Fibroblast of lung (primary cell): ENCODE results near the gene AMMECR1. TPM values are rescaled to one million over a fixed set of nuclear protein-coding genes. Genes with fewer than 3 reads are reported as not detected.

Experiments used
- DNase-seq, 2 donors: peaks; one replicate each; pipeline versions ENCODE4 v3.0.0 to v3.0.0-alpha.2; 2010; ENCODE audit warnings: low read depth in 2 of 2
- H2AFZ ChIP-seq: 2 replicates; pipeline ENCODE4 v1.5.1; 2012; ENCODE audit warnings: low read length, control low read depth, inconsistent platforms
- H3K27ac ChIP-seq: 2 replicates; pipeline ENCODE4 v1.5.1; 2011; ENCODE audit warnings: low read length, control low read depth; ENCODE audit not compliant: insufficient read depth
- H3K27me3 ChIP-seq: 2 replicates; pipeline ENCODE4 v1.5.1; 2011; ENCODE audit warnings: mild to moderate bottlenecking, low read length; ENCODE audit not compliant: control insufficient read depth, insufficient read depth
- H3K36me3 ChIP-seq: 2 replicates; pipeline ENCODE4 v1.5.1; 2011; ENCODE audit warnings: low read length; ENCODE audit not compliant: control insufficient read depth, insufficient read depth
- H3K4me1 ChIP-seq: 2 replicates; pipeline ENCODE4 v1.5.1; 2011; ENCODE audit warnings: low read length; ENCODE audit not compliant: control insufficient read depth, insufficient read depth; ENCODE audit errors: extremely low read depth
- H3K4me2 ChIP-seq: 2 replicates; pipeline ENCODE4 v1.5.1; 2011; ENCODE audit warnings: low read length, control low read depth; ENCODE audit not compliant: insufficient read depth; ENCODE audit errors: extremely low read depth
- H3K4me3 ChIP-seq, 4 experiments: fragments of 200-600 bp in 1 of 4; sonication (generic) in 1 of 4; replicated peaks in 1 of 4; 2 replicates each; pipeline ENCODE4 v1.5.1; 2011 to 2016; ENCODE audit warnings: low read length in 4 of 4, low read depth in 3 of 4, mild to moderate bottlenecking in 3 of 4, control low read depth in 2 of 4, inconsistent platforms in 1 of 4, mixed read lengths in 1 of 4; ENCODE audit not compliant: insufficient read depth in 1 of 4; ENCODE audit errors: control extremely low read depth in 1 of 4
- H3K79me2 ChIP-seq: 2 replicates; pipeline ENCODE4 v1.5.1; 2012; ENCODE audit warnings: mild to moderate bottlenecking, low read length, inconsistent platforms; ENCODE audit not compliant: control insufficient read depth, insufficient read depth
- H3K9ac ChIP-seq: 2 replicates; pipeline ENCODE4 v1.5.1; 2011; ENCODE audit warnings: mild to moderate bottlenecking, low read length, control low read depth; ENCODE audit not compliant: insufficient read depth
- H3K9me3 ChIP-seq: 2 replicates; pipeline ENCODE4 v1.5.1; 2012; ENCODE audit warnings: low read depth, low read length; ENCODE audit not compliant: control insufficient read depth, insufficient read depth
- H4K20me1 ChIP-seq: 2 replicates; pipeline ENCODE4 v1.5.1; 2011; ENCODE audit warnings: low read length; ENCODE audit not compliant: control insufficient read depth, insufficient read depth; ENCODE audit errors: extremely low read depth
- CTCF ChIP-seq, 2 donors: IDR thresholded peaks in 1 of 2; conservative IDR thresholded peaks in 1 of 2; 1 replicate in 1 of 2; 2 replicates in 1 of 2; pipeline ENCODE4 v1.5.1; 2011 to 2012; ENCODE audit warnings: low read length in 2 of 2, control low read depth in 1 of 2, inconsistent platforms in 1 of 2, low read depth in 1 of 2, mild to moderate bottlenecking in 1 of 2
- EZH2 ChIP-seq: IDR thresholded peaks from 2 replicates; pipeline ENCODE4 v1.5.1; 2012; ENCODE audit warnings: low read length, control low read depth, mild to moderate bottlenecking; ENCODE audit errors: missing control alignments
- polyA plus RNA-seq, 2 donors: library from polyadenylated mRNA; depleted of rRNA in 1 of 2; stranded (reverse) in 1 of 2; unstranded in 1 of 2; fragments of >200 nt; gene quantifications; 2 replicates each; pipeline ENCODE4 v1.2.1, GENCODE V29; 2011 to 2012; ENCODE audit warnings: missing spikeins in 1 of 2
- total RNA-seq: library from RNA; depleted of rRNA; stranded (reverse); fragments of >200 nt; gene quantifications from 2 replicates; pipeline ENCODE4 v1.2.1, GENCODE V29; 2014

The AMMECR1 gene
- total and polyA plus RNA-seq, 2 donors (not counting 1 experiment from before 2014, with no cell fraction given), result 7.6 to 9.2 TPM

- H3K9me3 ChIP-seq, result no peaks in the 10 kb centered on the region
- H3K9ac ChIP-seq, result no peak overlapping the region
- H3K4me2 ChIP-seq, result no peak overlapping the region
- no peak for DNase-seq
- no peaks in the 10 kb centered on the region for H3K4me1 ChIP-seq
- H3K4me3 ChIP-seq, result no peak overlapping the region
- H2AFZ ChIP-seq, result no peak overlapping the region
- TF ChIP-seq EZH2 (no peak), CTCF (conservative IDR thresholded peaks at IDR 0.05 in 1 of 2, IDR thresholded peaks at IDR 0.05 in 1 of 2; ENCODE audit: low read depth in 1 of 2, low read length in 2 of 2) (no peak)
- H3K79me2 ChIP-seq, result no peaks in the 10 kb centered on the region
- no peak overlapping the region for H3K27ac ChIP-seq
- H4K20me1 ChIP-seq, result no peaks in the 10 kb centered on the region
- H3K27me3 ChIP-seq, result no peaks in the 10 kb centered on the region
- H3K36me3 ChIP-seq, result no peaks in the 10 kb centered on the region
These were observed 101.9 kb downstream of the AMMECR1 start for GRCh38 chrX:110216027-110216426.

GRCh38 chrX:110215411-110215810, 102.5 kb downstream of the AMMECR1 start:
- H3K4me3 ChIP-seq, result no peak overlapping the region
- no peaks in the 10 kb centered on the region for H3K79me2 ChIP-seq
- H2AFZ ChIP-seq, result no peak overlapping the region

GRCh38 chrX:110214684-110215083, 103.2 kb downstream of the AMMECR1 start:
- Histone ChIP-seq H3K9me3 (no peaks in the 10 kb centered on the region), H3K27ac (no peak overlapping the region), H3K27me3 (no peaks in the 10 kb centered on the region), H4K20me1 (no peaks in the 10 kb centered on the region), H3K79me2 (no peaks in the 10 kb centered on the region), H3K4me3 (no peak overlapping the region), H3K4me1 (peaks cover 5% of the 10 kb centered on the region), H2AFZ (no peak overlapping the region), H3K4me2 (no peak overlapping the region), H3K36me3 (no peaks in the 10 kb centered on the region), H3K9ac (no peak overlapping the region)
- DNase-seq, result no peak
- TF ChIP-seq EZH2, result no peak
- no peak for TF ChIP-seq CTCF (conservative IDR thresholded peaks at IDR 0.05 in 1 of 2, IDR thresholded peaks at IDR 0.05 in 1 of 2; ENCODE audit: low read depth in 1 of 2, low read length in 2 of 2)

More at GRCh38 chrX:110215411-110215810, 102.5 kb downstream of the AMMECR1 start:
- no peaks in the 10 kb centered on the region for H4K20me1 ChIP-seq
- no peak for DNase-seq
- no peak overlapping the region for H3K27ac ChIP-seq
- H3K4me1 ChIP-seq, result no peaks in the 10 kb centered on the region
- H3K9ac ChIP-seq, result no peak overlapping the region
- H3K27me3 ChIP-seq, result no peaks in the 10 kb centered on the region
- no peaks in the 10 kb centered on the region for H3K9me3 ChIP-seq
- TF ChIP-seq EZH2, result no peak
- TF ChIP-seq CTCF (conservative IDR thresholded peaks at IDR 0.05 in 1 of 2, IDR thresholded peaks at IDR 0.05 in 1 of 2; ENCODE audit: low read depth in 1 of 2, low read length in 2 of 2), result no peak
- no peak overlapping the region for H3K4me2 ChIP-seq
- no peaks in the 10 kb centered on the region for H3K36me3 ChIP-seq
